Liver (tissue), 9 donors: ENCODE measurements around the gene ZFP3. TPM values are rescaled to one million over a fixed set of nuclear protein-coding genes. Genes with fewer than 3 reads are reported as not detected.

Experiments used
- DNase-seq: peaks from one replicate; pipeline ENCODE4 v3.0.0-alpha.2; 2017; ENCODE audit warnings: low spot score
- H3K27ac ChIP-seq, 2 donors: one replicate each; pipeline ENCODE4 v1.7.0; 2013; ENCODE audit warnings: inconsistent platforms in 2 of 2, low read length in 2 of 2, control low read depth in 1 of 2, low read depth in 1 of 2, mild to moderate bottlenecking in 1 of 2
- H3K27me3 ChIP-seq, 4 donors: one replicate each; pipeline versions ENCODE4 v1.6.1 to v1.7.0; 2013; ENCODE audit warnings: low read length in 3 of 4, inconsistent platforms in 1 of 4, mild to moderate bottlenecking in 1 of 4, moderate library complexity in 1 of 4; ENCODE audit not compliant: control insufficient read depth in 4 of 4, insufficient read depth in 4 of 4
- H3K36me3 ChIP-seq, 4 donors: one replicate each; pipeline versions ENCODE4 v1.6.1 to v1.7.0; 2013; ENCODE audit warnings: low read length in 3 of 4, mild to moderate bottlenecking in 3 of 4, low read depth in 1 of 4, moderate library complexity in 1 of 4; ENCODE audit not compliant: control insufficient read depth in 4 of 4, insufficient read depth in 3 of 4
- H3K4me1 ChIP-seq, 4 donors: one replicate each; pipeline versions ENCODE4 v1.6.1 to v1.7.0; 2013; ENCODE audit warnings: low read length in 3 of 4, mild to moderate bottlenecking in 3 of 4, moderate library complexity in 1 of 4; ENCODE audit not compliant: control insufficient read depth in 4 of 4, insufficient read depth in 4 of 4
- H3K4me3 ChIP-seq, 3 donors: one replicate each; pipeline versions ENCODE4 v1.6.1 to v1.7.0; 2013; ENCODE audit warnings: low read length in 3 of 3, control low read depth in 1 of 3, low read depth in 1 of 3, mild to moderate bottlenecking in 1 of 3
- H3K9ac ChIP-seq, 2 donors: one replicate each; pipeline ENCODE4 v1.7.0; 2013; ENCODE audit warnings: low read length in 2 of 2, mild to moderate bottlenecking in 2 of 2, moderate library complexity in 2 of 2, control low read depth in 1 of 2, low read depth in 1 of 2
- H3K9me3 ChIP-seq, 4 donors: one replicate each; pipeline versions ENCODE4 v1.6.1 to v1.7.0; 2013; ENCODE audit warnings: low read length in 3 of 4; ENCODE audit not compliant: control insufficient read depth in 4 of 4
- ATF3 ChIP-seq: IDR thresholded peaks from 2 replicates; pipeline ENCODE4 v1.6.1; 2016; ENCODE audit warnings: antibody characterized with exemption
- CTCF ChIP-seq: fragments of 150-350 bp; IDR thresholded peaks from 2 replicates; pipeline ENCODE4 v1.5.1; 2017; ENCODE audit warnings: improper control_type of control experiment, low read depth, low read length; ENCODE audit not compliant: missing input control
- EGR1 ChIP-seq, 2 donors: IDR thresholded peaks; 2 replicates each; pipeline ENCODE4 v1.6.1; 2016 to 2018; ENCODE audit warnings: antibody characterized with exemption in 2 of 2, low read depth in 2 of 2
- FOXA1 ChIP-seq: IDR thresholded peaks from 2 replicates; pipeline ENCODE4 v1.6.1; 2016; ENCODE audit warnings: antibody characterized with exemption
- FOXA2 ChIP-seq: IDR thresholded peaks from 2 replicates; pipeline ENCODE4 v1.6.1; 2016; ENCODE audit warnings: antibody characterized with exemption
- GABPA ChIP-seq, 2 donors: IDR thresholded peaks in 1 of 2; conservative IDR thresholded peaks in 1 of 2; 2 replicates each; pipeline ENCODE4 v1.6.1; 2016; ENCODE audit warnings: antibody characterized with exemption in 2 of 2, mild to moderate bottlenecking in 1 of 2, moderate library complexity in 1 of 2
- HNF4A ChIP-seq, 2 donors: conservative IDR thresholded peaks; 2 replicates each; pipeline ENCODE4 v1.6.1; 2016; ENCODE audit warnings: antibody characterized with exemption in 2 of 2, mild to moderate bottlenecking in 2 of 2
- HNF4G ChIP-seq: IDR thresholded peaks from 2 replicates; pipeline ENCODE4 v1.6.1; 2016; ENCODE audit warnings: antibody characterized with exemption
- JUND ChIP-seq, 2 donors: IDR thresholded peaks; 2 replicates each; pipeline ENCODE4 v1.6.1; 2016; ENCODE audit warnings: antibody characterized with exemption in 2 of 2
- MAX ChIP-seq: IDR thresholded peaks from 2 replicates; pipeline ENCODE4 v1.6.1; 2016; ENCODE audit warnings: antibody characterized with exemption
- NR2F2 ChIP-seq: IDR thresholded peaks from 2 replicates; pipeline ENCODE4 v1.6.1; 2016; ENCODE audit warnings: antibody characterized with exemption
- RAD21 ChIP-seq, 2 donors: IDR thresholded peaks; 2 replicates each; pipeline ENCODE4 v1.6.1; 2016; ENCODE audit warnings: antibody characterized with exemption in 2 of 2, mild to moderate bottlenecking in 2 of 2
- REST ChIP-seq: IDR thresholded peaks from 2 replicates; pipeline ENCODE4 v1.6.1; 2016; ENCODE audit warnings: antibody characterized with exemption, mild to moderate bottlenecking
- RXRA ChIP-seq, 2 donors: IDR thresholded peaks; 2 replicates each; pipeline ENCODE4 v1.6.1; 2017 to 2018; ENCODE audit warnings: antibody characterized with exemption in 2 of 2, mild to moderate bottlenecking in 1 of 2
- YY1 ChIP-seq: IDR thresholded peaks from 2 replicates; pipeline ENCODE4 v1.6.1; 2016; ENCODE audit warnings: antibody characterized with exemption, mild to moderate bottlenecking
- ZBTB33 ChIP-seq: IDR thresholded peaks from 2 replicates; pipeline ENCODE4 v1.6.1; 2016; ENCODE audit warnings: antibody characterized with exemption
- WGBS: extraction: QIAGEN DNeasy Blood & Tissue Kit; methylation state at CpG from one replicate; pipeline ENCODE4 v1.1.7; 2013; 5-methylcytosine and 5-hydroxymethylcytosine counted together
- polyA plus RNA-seq, 2 donors: library from polyadenylated mRNA; stranded (reverse) in 1 of 2; unstranded in 1 of 2; fragments of 200-250 nt in 1 of 2; fragments of >200 nt in 1 of 2; fragmentation: Nextera tagmentation in 1 of 2; extraction: Ambion mirVana in 1 of 2; gene quantifications; one replicate each; pipeline versions ENCODE4 v1.2.1 to v1.2.3, GENCODE V29; 2013 to 2015
- total RNA-seq, 2 donors: library from RNA; depleted of rRNA; stranded (reverse); fragments of >200 nt; gene quantifications; one replicate each; pipeline ENCODE4 v1.2.3, GENCODE V29; 2014
- donor health status: healthy.
- donor health status: healthy.
- donor health status: healthy.
- donor health status: healthy.
- donor health status: healthy.

The ZFP3 gene
- total and polyA plus RNA-seq, 4 donors: 0.46 to 1.6 (median 1.1) TPM

- 96% methylated on average over 6 of the region's 6 CpGs for WGBS
- Histone ChIP-seq H3K27ac (no peak overlapping the region), H3K4me1 (peaks cover 0 to 4% (median 0%) of the 10 kb centered on the region in 4 donors), H3K27me3 (no peaks in the 10 kb centered on the region), H3K9ac (no peak overlapping the region), H3K4me3 (no peak overlapping the region), H3K36me3 (no peaks in the 10 kb centered on the region), H3K9me3 (no peaks in the 10 kb centered on the region)
- no peak for TF ChIP-seq RAD21 (IDR thresholded peaks at IDR 0.05)
- no peak for TF ChIP-seq YY1
- no peak for TF ChIP-seq CTCF
- TF ChIP-seq HNF4A (conservative IDR thresholded peaks at IDR 0.05): no peak
- TF ChIP-seq FOXA2: no peak
- no peak for TF ChIP-seq NR2F2
- TF ChIP-seq ZBTB33: no peak
- TF ChIP-seq MAX: no peak
- no peak for TF ChIP-seq EGR1 (IDR thresholded peaks at IDR 0.05; ENCODE audit: low read depth in 2 of 2)
- no peak for TF ChIP-seq RXRA (IDR thresholded peaks at IDR 0.05)
- no peak for TF ChIP-seq ATF3
- no peak for TF ChIP-seq JUND (IDR thresholded peaks at IDR 0.05)
- no peak for TF ChIP-seq HNF4G
- TF ChIP-seq FOXA1: no peak
- no peak for TF ChIP-seq REST
- TF ChIP-seq GABPA (IDR thresholded peaks at IDR 0.05 in 1 of 2, conservative IDR thresholded peaks at IDR 0.05 in 1 of 2): no peak
- DNase-seq: no peak
Observed at GRCh38 chr17:5032865-5033264, 45.4 kb upstream of the ZFP3 start.
